Measurements from ENCODE around the gene DCST1. TPM values are rescaled to one million over a fixed set of nuclear protein-coding genes. Genes with fewer than 3 reads are reported as not detected.

The DCST1 gene
- total RNA-seq, 1 experiment from 2014 or later = not detected

DNA sequence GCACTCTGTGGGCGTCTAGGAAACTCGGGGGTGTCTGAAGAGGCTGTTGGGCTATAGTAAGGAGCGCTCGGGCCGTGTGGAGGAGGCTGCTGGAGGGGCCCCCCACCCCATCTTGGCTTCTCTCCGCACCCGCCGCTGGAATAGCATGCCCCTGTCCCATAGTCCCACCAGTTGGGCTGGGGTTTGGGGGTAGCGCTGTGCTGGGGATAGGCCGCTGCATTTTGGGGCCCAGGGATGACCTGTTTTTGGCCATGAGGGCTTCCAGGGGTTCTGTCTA, 45.5 kb downstream of the DCST1 start:
- intact Hi-C loops (cut with micrococcal nuclease) = no loop called here
- peak overlapping the region; percentile 71 for H3K4me3 ChIP-seq (ENCODE audit: low read length)
- H3K4me2 ChIP-seq (ENCODE audit: low read length) = peak overlapping the region; percentile 80
- no peaks in the 10 kb centered on the region for H3K79me2 ChIP-seq (ENCODE audit: low read length)
- TF ChIP-seq, protein P1, sequence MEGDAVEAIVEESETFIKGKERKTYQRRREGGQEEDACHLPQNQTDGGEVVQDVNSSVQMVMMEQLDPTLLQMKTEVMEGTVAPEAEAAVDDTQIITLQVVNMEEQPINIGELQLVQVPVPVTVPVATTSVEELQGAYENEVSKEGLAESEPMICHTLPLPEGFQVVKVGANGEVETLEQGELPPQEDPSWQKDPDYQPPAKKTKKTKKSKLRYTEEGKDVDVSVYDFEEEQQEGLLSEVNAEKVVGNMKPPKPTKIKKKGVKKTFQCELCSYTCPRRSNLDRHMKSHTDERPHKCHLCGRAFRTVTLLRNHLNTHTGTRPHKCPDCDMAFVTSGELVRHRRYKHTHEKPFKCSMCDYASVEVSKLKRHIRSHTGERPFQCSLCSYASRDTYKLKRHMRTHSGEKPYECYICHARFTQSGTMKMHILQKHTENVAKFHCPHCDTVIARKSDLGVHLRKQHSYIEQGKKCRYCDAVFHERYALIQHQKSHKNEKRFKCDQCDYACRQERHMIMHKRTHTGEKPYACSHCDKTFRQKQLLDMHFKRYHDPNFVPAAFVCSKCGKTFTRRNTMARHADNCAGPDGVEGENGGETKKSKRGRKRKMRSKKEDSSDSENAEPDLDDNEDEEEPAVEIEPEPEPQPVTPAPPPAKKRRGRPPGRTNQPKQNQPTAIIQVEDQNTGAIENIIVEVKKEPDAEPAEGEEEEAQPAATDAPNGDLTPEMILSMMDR (conservative IDR thresholded peaks at IDR 0.05; ENCODE audit: low read depth, low read length) = no peak
- TF ChIP-seq EZH2 (IDR thresholded peaks at IDR 0.05; ENCODE audit: low read length, unreplicated experiment) = peak; percentile 82
- no peaks in the 10 kb centered on the region for H4K20me1 ChIP-seq (ENCODE audit: low read length)
- ChIA-PET CTCF (interaction anchor here (0.6 to 1.0 kb wide), 2 partner anchors 17 to 35 kb away, joined by 3 read pairs; no protein-coding TSS in a partner anchor), POLR2A (ENCODE audit: unreplicated experiment) (no interaction called here)
- H3K9me3 ChIP-seq (ENCODE audit: low read length) = no peaks in the 10 kb centered on the region
- H2AFZ ChIP-seq (ENCODE audit: low read length) = peak overlapping the region; percentile 80
- ATAC-seq (no peak), DNase-seq (no peak)
- H3K27ac ChIP-seq (ENCODE audit: low read length) = no peak overlapping the region
- BruUV-seq (replicated peaks) = no TSS peak
- H3K27me3 ChIP-seq (ENCODE audit: low read length) = peaks cover 44% of the 10 kb centered on the region
- no peak overlapping the region for H3K9ac ChIP-seq (ENCODE audit: low read length)
- H3F3A ChIP-seq (ENCODE audit: low read length, unreplicated experiment) = no peaks in the 10 kb centered on the region
- H3K36me3 ChIP-seq (ENCODE audit: low read depth, low read length) = no peaks in the 10 kb centered on the region
- peaks cover 62% of the 10 kb centered on the region for H3K4me1 ChIP-seq (ENCODE audit: insufficient read depth, low read length)
- no peaks in the 10 kb centered on the region for H3K9me2 ChIP-seq (replicated peaks; ENCODE audit: low read length)

DNA sequence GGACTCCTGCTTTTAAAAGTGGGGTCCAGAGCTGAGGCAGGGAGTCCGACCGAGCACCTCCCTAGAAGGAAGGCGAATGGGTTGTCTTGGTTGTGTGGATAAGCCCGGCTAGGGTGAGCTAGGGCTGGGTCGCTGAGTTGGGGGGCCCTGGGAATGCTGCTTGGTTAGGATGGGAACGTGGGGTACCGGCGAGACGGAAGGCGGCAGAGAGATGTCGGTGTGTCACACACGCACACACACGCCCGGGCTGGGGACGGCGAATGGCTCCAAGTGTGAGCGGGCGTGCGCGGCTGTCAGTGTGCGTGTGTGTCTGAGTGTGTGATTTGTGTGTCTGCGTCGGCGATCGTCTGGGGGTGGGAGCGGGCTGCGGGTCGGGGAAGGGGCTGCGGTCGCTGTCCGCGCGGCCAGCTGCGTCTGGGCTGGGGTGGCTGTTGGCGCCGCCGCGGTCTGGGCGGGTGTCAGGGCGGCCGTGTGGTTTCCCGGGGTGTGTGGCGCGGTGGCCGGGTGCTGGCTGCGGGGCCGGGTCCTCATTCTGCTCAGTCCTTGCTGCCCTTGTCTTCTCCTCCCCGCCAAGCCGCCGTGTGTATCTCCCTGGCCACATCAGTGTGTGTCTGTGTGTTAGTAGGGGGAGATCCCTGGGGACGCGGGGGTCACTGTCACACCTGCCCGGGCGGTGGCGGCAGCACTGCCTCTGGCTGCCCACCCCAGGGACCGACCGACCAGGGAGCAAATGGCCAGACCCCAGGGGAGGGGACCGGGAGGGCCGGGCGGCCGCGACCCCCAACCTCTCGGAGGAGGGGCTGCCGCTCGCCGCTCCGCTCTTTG, 46.1 kb downstream of the DCST1 start:
- intact Hi-C loops (cut with micrococcal nuclease) = no loop called here
- TF ChIP-seq EZH2phosphoT487 (IDR thresholded peaks at IDR 0.05; ENCODE audit: borderline replicate concordance, low read length) (no peak; the same call in none of the 2 replicates), EZH2 (IDR thresholded peaks at IDR 0.05; ENCODE audit: low read length, unreplicated experiment) (no peak)
- TF ChIP-seq, protein P1 (conservative IDR thresholded peaks at IDR 0.05; ENCODE audit: low read depth, low read length) = no peak
- H3K27ac ChIP-seq (ENCODE audit: low read length) = no peak overlapping the region
- H3K4me1 ChIP-seq (ENCODE audit: insufficient read depth, low read length) = peaks cover 66% of the 10 kb centered on the region
- no peaks in the 10 kb centered on the region for H3F3A ChIP-seq (ENCODE audit: low read length, unreplicated experiment)
- DNase-seq (no peak), ATAC-seq (no peak; the same call in 1 of the 2 replicates)
- H3K36me3 ChIP-seq (ENCODE audit: low read depth, low read length) = no peaks in the 10 kb centered on the region
- no peaks in the 10 kb centered on the region for H3K9me3 ChIP-seq (ENCODE audit: low read length)
- H3K9ac ChIP-seq (ENCODE audit: low read length) = no peak overlapping the region
- H3K27me3 ChIP-seq (ENCODE audit: low read length) = peaks cover 44% of the 10 kb centered on the region
- H2AFZ ChIP-seq (ENCODE audit: low read length) = peak overlapping the region; percentile 80
- peak overlapping the region; percentile 80 for H3K4me2 ChIP-seq (ENCODE audit: low read length)
- CTCF ChIA-PET = no interaction called here
- no peaks in the 10 kb centered on the region for H3K79me2 ChIP-seq (ENCODE audit: low read length)
- no TSS peak for BruUV-seq (replicated peaks)
- no peaks in the 10 kb centered on the region for H4K20me1 ChIP-seq (ENCODE audit: low read length)
- no peaks in the 10 kb centered on the region for H3K9me2 ChIP-seq (replicated peaks; ENCODE audit: low read length)
- POLR2A ChIA-PET (ENCODE audit: unreplicated experiment) = no interaction called here
- H3K4me3 ChIP-seq (ENCODE audit: low read length) = peak overlapping the region; percentile 71
